ENCODE data around the gene CADM2. TPM values are rescaled to one million over a fixed set of nuclear protein-coding genes. Genes with fewer than 3 reads are reported as not detected.

The CADM2 gene
- total and polyA plus RNA-seq, 4 donors = 42.2 to 133 (median 81.1) TPM

GRCh38 chr3:85432081-85432480 lies 473.3 kb downstream of the CADM2 start:
- no CpG with 5 or more reads among the region's 5 CpGs for WGBS (ENCODE audit: insufficient coverage)
- Histone ChIP-seq H3K27me3 (ENCODE audit: control insufficient read depth, insufficient read depth, low read length) (no peaks in the 10 kb centered on the region), H3K4me1 (ENCODE audit: control insufficient read depth, insufficient read depth, low read length) (no peaks in the 10 kb centered on the region), H3K27ac (ENCODE audit: low read depth, low read length) (no peak overlapping the region), H3K4me3 (ENCODE audit: low read depth, low read length) (no peak overlapping the region), H3K9me3 (ENCODE audit: control insufficient read depth, insufficient read depth, low read length) (peaks cover 3% of the 10 kb centered on the region), H3K36me3 (ENCODE audit: control insufficient read depth, insufficient read depth, low read length) (no peaks in the 10 kb centered on the region)
- no peak for DNase-seq (ENCODE audit: low read depth in 4 of 6, low spot score in 6 of 6)

- Histone ChIP-seq H3K4me3 (ENCODE audit: low read depth, low read length) (no peak overlapping the region), H3K27me3 (ENCODE audit: control insufficient read depth, insufficient read depth, low read length) (no peaks in the 10 kb centered on the region), H3K4me1 (ENCODE audit: control insufficient read depth, insufficient read depth, low read length) (no peaks in the 10 kb centered on the region), H3K27ac (ENCODE audit: low read depth, low read length) (no peak overlapping the region), H3K36me3 (ENCODE audit: control insufficient read depth, insufficient read depth, low read length) (no peaks in the 10 kb centered on the region), H3K9me3 (ENCODE audit: control insufficient read depth, insufficient read depth, low read length) (peaks cover 3% of the 10 kb centered on the region)
- peak in 1 of 6 donors; percentile 62 for DNase-seq (ENCODE audit: low read depth in 4 of 6, low spot score in 6 of 6)
- WGBS (ENCODE audit: insufficient coverage) = 72% methylated on average over 2 of the region's 2 CpGs
Observed at GRCh38 chr3:85433319-85433718, 474.5 kb downstream of the CADM2 start.

GRCh38 chr3:85455561-85456200 lies 496.9 kb downstream of the CADM2 start:
- no peaks in the 10 kb centered on the region for H3K36me3 ChIP-seq (ENCODE audit: control insufficient read depth, insufficient read depth, low read length)
- no CpG with 5 or more reads among the region's 4 CpGs for WGBS (ENCODE audit: insufficient coverage)
- H3K27me3 ChIP-seq (ENCODE audit: control insufficient read depth, insufficient read depth, low read length) = no peaks in the 10 kb centered on the region
- DNase-seq (ENCODE audit: low read depth in 4 of 6, low spot score in 6 of 6) = peak in 2 of 6 donors; percentile 17 to 51
- no peak overlapping the region for H3K27ac ChIP-seq (ENCODE audit: low read depth, low read length)
- no peaks in the 10 kb centered on the region for H3K4me1 ChIP-seq (ENCODE audit: control insufficient read depth, insufficient read depth, low read length)
- H3K4me3 ChIP-seq (ENCODE audit: low read depth, low read length) = no peak overlapping the region
- H3K9me3 ChIP-seq (ENCODE audit: control insufficient read depth, insufficient read depth, low read length) = no peaks in the 10 kb centered on the region

- no peaks in the 10 kb centered on the region for H3K36me3 ChIP-seq (ENCODE audit: control insufficient read depth, insufficient read depth, low read length)
- H3K4me1 ChIP-seq (ENCODE audit: control insufficient read depth, insufficient read depth, low read length) = no peaks in the 10 kb centered on the region
- H3K27me3 ChIP-seq (ENCODE audit: control insufficient read depth, insufficient read depth, low read length) = no peaks in the 10 kb centered on the region
- DNase-seq (ENCODE audit: low read depth in 4 of 6, low spot score in 6 of 6) = peak in 1 of 6 donors; percentile 81
- H3K9me3 ChIP-seq (ENCODE audit: control insufficient read depth, insufficient read depth, low read length) = no peaks in the 10 kb centered on the region
- WGBS (ENCODE audit: insufficient coverage) = no CpG with 5 or more reads among the region's 4 CpGs
- H3K4me3 ChIP-seq (ENCODE audit: low read depth, low read length) = no peak overlapping the region
- no peak overlapping the region for H3K27ac ChIP-seq (ENCODE audit: low read depth, low read length)
Observed at GRCh38 chr3:85474241-85474640, 515.5 kb downstream of the CADM2 start.

GRCh38 chr3:85475346-85475745 lies 516.6 kb downstream of the CADM2 start:
- Histone ChIP-seq H3K4me1 (ENCODE audit: control insufficient read depth, insufficient read depth, low read length) (no peaks in the 10 kb centered on the region), H3K4me3 (ENCODE audit: low read depth, low read length) (no peak overlapping the region), H3K36me3 (ENCODE audit: control insufficient read depth, insufficient read depth, low read length) (no peaks in the 10 kb centered on the region), H3K9me3 (ENCODE audit: control insufficient read depth, insufficient read depth, low read length) (no peaks in the 10 kb centered on the region), H3K27me3 (ENCODE audit: control insufficient read depth, insufficient read depth, low read length) (no peaks in the 10 kb centered on the region), H3K27ac (ENCODE audit: low read depth, low read length) (no peak overlapping the region)
- no peak for DNase-seq (ENCODE audit: low read depth in 4 of 6, low spot score in 6 of 6)
- no CpG with 5 or more reads among the region's 2 CpGs for WGBS (ENCODE audit: insufficient coverage)

GRCh38 chr3:85476891-85477495 lies 518.2 kb downstream of the CADM2 start:
- no CpG with 5 or more reads among the region's 3 CpGs for WGBS (ENCODE audit: insufficient coverage)
- DNase-seq (ENCODE audit: low read depth in 4 of 6, low spot score in 6 of 6) = peak in 1 of 6 donors; percentile 31
- H3K27me3 ChIP-seq (ENCODE audit: control insufficient read depth, insufficient read depth, low read length) = no peaks in the 10 kb centered on the region
- H3K4me1 ChIP-seq (ENCODE audit: control insufficient read depth, insufficient read depth, low read length) = no peaks in the 10 kb centered on the region
- no peaks in the 10 kb centered on the region for H3K9me3 ChIP-seq (ENCODE audit: control insufficient read depth, insufficient read depth, low read length)
- H3K36me3 ChIP-seq (ENCODE audit: control insufficient read depth, insufficient read depth, low read length) = no peaks in the 10 kb centered on the region
- no peak overlapping the region for H3K27ac ChIP-seq (ENCODE audit: low read depth, low read length)
- no peak overlapping the region for H3K4me3 ChIP-seq (ENCODE audit: low read depth, low read length)

GRCh38 chr3:85481411-85482212 lies 522.8 kb downstream of the CADM2 start:
- Histone ChIP-seq H3K27ac (ENCODE audit: low read depth, low read length) (peak overlapping the region; percentile 20), H3K36me3 (ENCODE audit: control insufficient read depth, insufficient read depth, low read length) (no peaks in the 10 kb centered on the region), H3K27me3 (ENCODE audit: control insufficient read depth, insufficient read depth, low read length) (no peaks in the 10 kb centered on the region), H3K4me3 (ENCODE audit: low read depth, low read length) (no peak overlapping the region), H3K4me1 (ENCODE audit: control insufficient read depth, insufficient read depth, low read length) (no peaks in the 10 kb centered on the region), H3K9me3 (ENCODE audit: control insufficient read depth, insufficient read depth, low read length) (no peaks in the 10 kb centered on the region)
- DNase-seq (ENCODE audit: low read depth in 4 of 6, low spot score in 6 of 6) = no peak
- WGBS (ENCODE audit: insufficient coverage) = no CpG with 5 or more reads among the region's 5 CpGs

- WGBS (ENCODE audit: insufficient coverage) = no CpG with 5 or more reads among the region's 3 CpGs
- DNase-seq (ENCODE audit: low read depth in 4 of 6, low spot score in 6 of 6) = no peak
- no peak overlapping the region for H3K4me3 ChIP-seq (ENCODE audit: low read depth, low read length)
Observed at GRCh38 chr3:85482213-85482490, 523.4 kb downstream of the CADM2 start.

GRCh38 chr3:85483986-85484385 lies 525.2 kb downstream of the CADM2 start:
- Histone ChIP-seq H3K9me3 (ENCODE audit: control insufficient read depth, insufficient read depth, low read length) (no peaks in the 10 kb centered on the region), H3K27ac (ENCODE audit: low read depth, low read length) (no peak overlapping the region), H3K4me3 (ENCODE audit: low read depth, low read length) (no peak overlapping the region), H3K27me3 (ENCODE audit: control insufficient read depth, insufficient read depth, low read length) (no peaks in the 10 kb centered on the region), H3K4me1 (ENCODE audit: control insufficient read depth, insufficient read depth, low read length) (no peaks in the 10 kb centered on the region), H3K36me3 (ENCODE audit: control insufficient read depth, insufficient read depth, low read length) (no peaks in the 10 kb centered on the region)
- DNase-seq (ENCODE audit: low read depth in 4 of 6, low spot score in 6 of 6) = no peak
- WGBS (ENCODE audit: insufficient coverage) = no CpG with 5 or more reads among the region's 1 CpG

More at GRCh38 chr3:85482213-85482490, 523.4 kb downstream of the CADM2 start:
- Histone ChIP-seq H3K9me3 (ENCODE audit: control insufficient read depth, insufficient read depth, low read length) (no peaks in the 10 kb centered on the region), H3K27me3 (ENCODE audit: control insufficient read depth, insufficient read depth, low read length) (no peaks in the 10 kb centered on the region), H3K4me1 (ENCODE audit: control insufficient read depth, insufficient read depth, low read length) (no peaks in the 10 kb centered on the region), H3K27ac (ENCODE audit: low read depth, low read length) (no peak overlapping the region), H3K36me3 (ENCODE audit: control insufficient read depth, insufficient read depth, low read length) (no peaks in the 10 kb centered on the region)
